ENCODE results near the gene TTC7B.

TTC7B gene

GRCh38 chr14:90773705-90774104, 42.5 kb downstream of the TTC7B start:
- DNase-seq, result no peak

- no peak for DNase-seq
Observed at GRCh38 chr14:90773196-90773486, 43.1 kb downstream of the TTC7B start.

- DNase-seq, result no peak
Observed at GRCh38 chr14:90767899-90768298, 48.3 kb downstream of the TTC7B start.

- DNase-seq, result peak in 1 of 2 experiments; percentile 74
Observed at GRCh38 chr14:90760591-90761316, 55.5 kb downstream of the TTC7B start.

GRCh38 chr14:90760078-90760444, 56.2 kb downstream of the TTC7B start:
- no peak for DNase-seq

- no peak for DNase-seq
Observed at GRCh38 chr14:90759370-90760077, 56.7 kb downstream of the TTC7B start.

GRCh38 chr14:90758959-90759358, 57.3 kb downstream of the TTC7B start:
- no peak for DNase-seq

DNA sequence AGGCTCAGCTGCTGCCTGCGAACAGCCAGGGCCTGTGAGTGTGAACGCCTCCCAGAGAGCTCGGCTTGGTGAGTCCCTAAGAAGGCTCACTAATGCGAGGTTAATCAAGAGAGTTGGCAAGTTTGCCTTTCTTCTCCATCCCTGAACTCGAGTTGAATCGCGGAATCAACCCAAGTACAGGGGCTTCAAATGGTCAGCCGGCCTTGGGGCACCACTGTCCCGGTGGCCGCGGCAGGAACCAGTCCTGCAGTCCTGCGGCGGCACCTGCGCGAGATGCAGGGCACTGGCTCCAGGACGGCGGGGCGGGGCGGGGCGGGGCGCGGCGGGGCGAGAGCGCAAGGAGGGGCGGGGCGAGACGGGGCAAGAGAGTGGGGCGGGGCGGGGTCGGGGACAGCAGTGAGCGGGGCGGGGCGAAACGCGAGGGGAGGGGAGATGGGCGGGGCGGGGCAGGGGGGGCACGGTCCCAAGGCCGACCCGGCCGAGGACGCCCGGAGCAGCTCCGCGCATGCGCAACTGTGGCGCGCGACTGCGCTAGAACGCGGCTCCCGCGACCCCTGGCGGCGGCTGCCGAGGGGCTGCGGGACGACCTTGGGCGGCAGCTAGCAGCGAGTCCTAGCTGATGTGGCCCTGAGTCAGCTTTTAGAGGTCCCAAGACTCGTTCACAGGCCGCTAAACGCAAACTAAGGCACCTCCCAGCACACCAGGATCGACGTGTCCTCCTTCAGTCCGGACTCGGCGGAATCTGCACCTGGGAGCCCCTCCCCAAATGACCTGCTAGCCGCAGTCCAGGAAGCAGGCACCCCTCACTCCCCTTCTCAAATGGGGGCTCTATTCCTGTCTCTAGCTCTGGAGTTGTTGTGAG, 58.0 kb downstream of the TTC7B start:
- peak; percentile 73 to 98 for DNase-seq

DNA sequence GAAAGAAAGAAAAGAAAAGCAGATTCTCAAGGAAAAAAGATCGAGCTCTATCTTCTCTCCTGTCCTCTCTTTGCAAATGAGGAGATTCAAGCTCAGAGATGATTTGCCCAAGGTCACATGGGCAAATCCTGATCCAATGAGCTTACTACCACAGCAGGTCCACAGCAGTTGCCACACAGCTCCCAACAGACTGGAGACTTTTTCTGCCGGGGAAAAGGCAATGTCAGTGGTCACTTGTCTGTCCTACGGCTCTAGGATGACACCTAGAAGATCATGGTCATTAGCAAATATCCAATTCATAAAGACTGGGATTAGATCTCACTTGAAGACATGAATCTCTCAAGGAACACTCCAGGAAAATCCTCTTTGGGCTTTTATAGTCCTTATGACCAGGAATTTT, 58.8 kb downstream of the TTC7B start:
- DNase-seq, result no peak

DNA sequence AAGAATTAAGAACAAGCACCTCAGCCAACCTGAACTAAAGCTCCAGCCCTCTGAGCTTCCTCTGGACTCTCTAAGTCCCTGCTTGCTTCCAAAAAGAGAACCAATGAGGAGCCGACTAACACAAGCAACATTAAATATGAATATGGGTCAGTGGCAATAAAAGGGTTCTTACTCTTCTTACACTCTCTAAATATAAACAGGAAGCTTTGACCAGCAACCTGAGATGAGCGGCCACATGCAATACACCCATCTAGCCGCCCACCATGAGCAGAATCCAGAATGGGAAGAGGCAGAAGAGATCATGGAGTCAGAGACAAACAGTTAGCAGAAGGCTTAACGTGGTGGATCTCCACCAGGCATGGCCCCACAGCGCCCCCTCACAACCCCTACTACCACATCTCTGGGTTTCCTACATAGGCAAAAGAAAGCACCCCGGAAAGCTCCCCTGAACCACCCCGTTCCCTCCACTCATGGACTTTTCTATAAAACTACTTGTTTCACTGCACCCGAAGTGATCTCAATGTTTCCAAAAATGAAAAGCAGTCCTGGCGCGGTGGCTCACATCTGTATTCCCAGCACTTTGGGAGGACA, 59.4 kb downstream of the TTC7B start:
- DNase-seq, result no peak

- no peak for DNase-seq
Observed at GRCh38 chr14:90755661-90756304, 60.4 kb downstream of the TTC7B start.

GRCh38 chr14:90753456-90754005, 62.7 kb downstream of the TTC7B start:
- no peak for DNase-seq

- DNase-seq, result no peak
Observed at GRCh38 chr14:90750701-90751100, 65.5 kb downstream of the TTC7B start.

DNA sequence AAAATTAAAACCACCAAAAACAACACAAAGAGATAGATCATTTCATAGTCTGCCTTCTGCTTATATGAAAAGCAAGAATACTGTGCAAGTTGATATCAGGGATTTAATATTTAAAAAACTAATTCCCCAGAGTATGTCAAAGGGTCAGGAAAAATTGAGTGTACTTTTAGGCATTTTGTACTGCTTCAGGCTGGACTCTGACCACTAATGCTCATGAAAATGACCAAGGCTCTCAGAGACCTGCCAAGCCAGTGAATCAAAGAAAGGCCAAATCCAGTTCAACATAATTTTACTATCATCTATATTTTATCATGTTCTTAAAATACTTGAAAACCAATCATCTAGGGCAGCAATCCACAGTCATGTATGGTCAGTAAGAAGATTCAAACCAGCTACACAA, 66.0 kb downstream of the TTC7B start:
- DNase-seq, result no peak

- no peak for DNase-seq
Observed at GRCh38 chr14:90747909-90748308, 68.3 kb downstream of the TTC7B start.

DNA sequence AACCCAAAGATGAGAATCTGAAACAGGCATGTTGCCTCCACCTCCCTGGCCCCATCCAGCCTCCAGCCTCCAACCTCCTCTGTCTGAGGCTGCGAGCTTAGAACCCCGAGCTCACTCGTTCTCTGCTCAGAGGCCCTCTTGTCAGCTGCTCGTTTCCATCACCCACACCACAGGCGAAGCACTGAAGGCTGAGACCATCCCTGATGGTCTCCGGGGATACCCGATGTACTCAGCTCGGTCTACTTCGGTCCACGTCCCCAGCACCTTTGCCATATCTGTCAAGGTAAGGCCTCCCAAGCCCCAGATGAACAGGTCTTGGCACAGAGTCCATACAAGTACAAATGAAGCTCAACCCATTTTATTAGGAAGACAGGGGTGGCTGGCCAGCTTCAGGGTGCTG, 72.4 kb downstream of the TTC7B start:
- DNase-seq, result no peak

DNA sequence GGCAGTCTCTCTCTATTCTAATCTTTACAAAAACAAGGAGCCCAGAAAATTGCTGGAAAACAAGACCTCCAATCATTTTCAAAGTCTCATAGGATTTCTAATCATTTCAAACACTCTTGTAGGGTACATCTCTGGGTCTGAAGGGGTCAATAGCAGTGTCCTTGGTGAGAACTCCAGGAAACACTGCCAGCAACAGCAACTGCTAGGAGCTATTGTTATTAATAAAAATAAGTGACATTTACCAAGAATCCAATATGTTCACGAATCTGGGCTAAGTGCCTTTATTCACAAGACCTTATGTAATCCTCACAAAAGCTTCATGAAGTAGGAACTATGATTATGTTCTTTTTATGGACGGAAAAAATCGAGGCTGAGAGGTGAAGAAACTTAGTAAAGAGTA, 72.8 kb downstream of the TTC7B start:
- no peak for DNase-seq

- no peak for DNase-seq
Observed at GRCh38 chr14:90742729-90743128, 73.5 kb downstream of the TTC7B start.

DNA sequence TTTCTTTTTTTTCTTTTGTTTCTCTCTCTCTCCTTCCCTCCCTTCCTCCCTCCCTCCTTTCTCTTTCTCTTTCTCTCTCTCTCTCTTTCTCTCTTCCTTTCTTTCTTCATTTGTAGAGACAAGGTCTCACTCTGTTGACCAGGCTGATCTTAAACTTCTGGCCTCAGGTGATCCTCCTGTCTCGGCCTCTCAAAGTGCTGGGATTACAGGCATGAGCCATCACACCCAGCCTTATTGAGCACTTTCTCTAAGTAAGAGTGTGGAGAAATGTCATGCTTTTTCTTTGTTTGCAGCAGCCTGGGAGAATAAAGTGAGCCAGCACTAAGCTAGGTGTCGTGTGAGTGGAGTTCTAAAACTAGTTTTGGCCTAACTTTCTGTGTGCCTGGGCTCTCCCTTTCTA, 74.0 kb downstream of the TTC7B start:
- DNase-seq, result no peak

- no peak for DNase-seq
Observed at GRCh38 chr14:90741682-90741946, 74.6 kb downstream of the TTC7B start.

DNA sequence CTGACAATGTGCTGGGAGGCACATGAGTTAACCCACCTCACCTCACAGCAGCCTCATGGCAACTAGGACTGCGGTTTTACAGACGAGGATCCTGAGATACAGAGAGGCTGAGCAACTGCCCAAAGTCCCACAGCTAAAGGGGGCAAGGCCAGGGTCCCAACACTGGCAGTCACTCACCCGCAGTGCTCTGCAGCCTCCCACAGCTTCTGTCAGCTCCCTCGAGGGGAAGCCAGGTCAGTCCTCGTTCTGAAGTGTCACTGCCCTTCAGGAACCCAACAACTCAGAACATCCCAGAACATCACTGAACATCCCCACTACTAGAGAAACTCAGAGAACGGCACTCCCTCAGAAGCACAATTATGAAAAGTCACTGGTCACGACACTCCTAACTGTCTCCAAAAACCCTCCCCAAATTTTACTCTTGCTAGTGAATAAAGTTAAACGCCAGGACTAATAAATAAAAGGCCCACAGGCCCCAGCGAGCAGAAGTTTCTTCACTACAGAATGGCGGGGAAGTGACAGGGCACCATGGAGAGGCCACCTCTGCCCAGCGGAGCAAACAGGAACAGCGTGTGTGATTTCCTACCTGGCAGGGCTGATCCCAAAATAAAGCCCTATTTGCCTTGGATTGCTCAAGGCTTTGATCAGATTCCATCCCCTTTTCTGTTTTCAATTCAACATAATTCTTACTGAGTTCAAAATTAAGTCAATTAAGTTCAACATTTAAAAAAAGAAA, 75.1 kb downstream of the TTC7B start:
- DNase-seq, result no peak

- DNase-seq, result no peak
Observed at GRCh38 chr14:90740081-90740480, 76.1 kb downstream of the TTC7B start.

All from NCI-H446 (cell line).